Measurements from ENCODE around the gene RAB11FIP4.

The RAB11FIP4 gene

DNA sequence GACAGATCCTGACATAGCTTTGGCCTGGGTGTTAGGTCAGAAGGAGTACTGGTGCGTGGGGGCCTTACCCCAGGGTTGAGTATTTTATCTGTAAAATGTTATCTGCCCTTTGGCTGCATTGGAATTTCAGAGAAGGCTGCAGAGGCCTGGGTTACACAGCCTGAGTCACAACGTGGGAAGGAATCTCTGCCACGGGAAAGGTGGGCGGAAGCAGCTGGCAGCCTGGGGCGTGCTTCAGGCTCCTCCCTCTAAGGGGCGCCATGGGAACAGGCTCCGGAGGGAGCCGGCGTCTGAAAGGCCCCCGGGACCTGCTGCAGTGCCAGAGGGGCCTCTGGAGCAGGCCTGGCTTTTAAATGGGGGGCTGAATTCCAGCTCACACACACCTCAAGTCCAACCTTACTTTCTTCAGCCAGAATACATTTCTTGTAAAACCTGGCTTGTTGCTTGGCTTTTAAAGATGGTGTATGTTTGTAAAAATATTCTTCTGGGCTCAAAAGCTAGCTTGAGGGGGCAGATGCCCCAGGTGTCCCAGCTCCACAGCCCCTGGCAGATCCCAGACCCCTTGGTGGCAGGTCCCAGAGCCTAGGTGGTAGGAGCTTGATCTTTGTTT, 142.2 kb downstream of the RAB11FIP4 start:
- H3K9me3 ChIP-seq (ENCODE audit: low read length), result no peaks in the 10 kb centered on the region
- H3K36me3 ChIP-seq (ENCODE audit: insufficient read depth, low read length), result no peaks in the 10 kb centered on the region
- peaks cover 3% of the 10 kb centered on the region for H3K4me1 ChIP-seq (ENCODE audit: insufficient read depth, low read length)
- no peak overlapping the region for H3K4me3 ChIP-seq (ENCODE audit: low read length)
- H2AFZ ChIP-seq (ENCODE audit: low read depth, low read length), result no peak overlapping the region
- no peaks in the 10 kb centered on the region for H3K27me3 ChIP-seq (ENCODE audit: insufficient read depth, low read length)

GRCh38 chr17:31534223-31534888, 142.9 kb downstream of the RAB11FIP4 start:
- Histone ChIP-seq H3K27me3 (ENCODE audit: insufficient read depth, low read length) (no peaks in the 10 kb centered on the region), H3K36me3 (ENCODE audit: insufficient read depth, low read length) (no peaks in the 10 kb centered on the region), H2AFZ (ENCODE audit: low read depth, low read length) (no peak overlapping the region), H3K4me1 (ENCODE audit: insufficient read depth, low read length) (peaks cover 3% of the 10 kb centered on the region), H3K4me3 (ENCODE audit: low read length) (no peak overlapping the region), H3K9me3 (ENCODE audit: low read length) (no peaks in the 10 kb centered on the region)

GRCh38 chr17:31535581-31535981, 144.1 kb downstream of the RAB11FIP4 start:
- Histone ChIP-seq H3K4me3 (ENCODE audit: low read length) (no peak overlapping the region), H2AFZ (ENCODE audit: low read depth, low read length) (no peak overlapping the region), H3K27me3 (ENCODE audit: insufficient read depth, low read length) (no peaks in the 10 kb centered on the region), H3K36me3 (ENCODE audit: insufficient read depth, low read length) (no peaks in the 10 kb centered on the region), H3K9me3 (ENCODE audit: low read length) (no peaks in the 10 kb centered on the region), H3K4me1 (ENCODE audit: insufficient read depth, low read length) (peaks cover 3% of the 10 kb centered on the region)

DNA sequence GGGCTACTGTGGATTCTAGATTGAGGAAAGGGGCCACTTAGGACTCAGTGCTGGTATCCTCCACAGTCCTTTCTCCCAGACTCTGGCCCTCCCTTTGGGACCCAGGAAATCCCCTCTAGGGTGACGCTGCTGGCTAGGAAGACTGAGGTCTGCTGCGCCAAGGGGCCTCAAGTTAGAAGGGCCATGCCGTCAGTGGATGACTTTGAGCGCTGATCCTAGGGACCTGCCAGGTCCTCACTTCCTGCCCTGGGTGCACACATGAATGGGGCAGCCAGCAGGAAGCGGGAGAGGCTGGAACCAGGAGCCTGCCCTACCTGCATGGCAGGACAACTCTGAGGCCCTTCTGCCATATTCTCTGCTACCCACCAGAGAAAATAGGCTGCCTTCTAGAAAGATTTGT, 145.0 kb downstream of the RAB11FIP4 start:
- no peak overlapping the region for H2AFZ ChIP-seq (ENCODE audit: low read depth, low read length)
- H3K36me3 ChIP-seq (ENCODE audit: insufficient read depth, low read length), result no peaks in the 10 kb centered on the region
- no peak overlapping the region for H3K4me3 ChIP-seq (ENCODE audit: low read length)
- no peaks in the 10 kb centered on the region for H3K27me3 ChIP-seq (ENCODE audit: insufficient read depth, low read length)
- no peaks in the 10 kb centered on the region for H3K9me3 ChIP-seq (ENCODE audit: low read length)
- peaks cover 3% of the 10 kb centered on the region for H3K4me1 ChIP-seq (ENCODE audit: insufficient read depth, low read length)

DNA sequence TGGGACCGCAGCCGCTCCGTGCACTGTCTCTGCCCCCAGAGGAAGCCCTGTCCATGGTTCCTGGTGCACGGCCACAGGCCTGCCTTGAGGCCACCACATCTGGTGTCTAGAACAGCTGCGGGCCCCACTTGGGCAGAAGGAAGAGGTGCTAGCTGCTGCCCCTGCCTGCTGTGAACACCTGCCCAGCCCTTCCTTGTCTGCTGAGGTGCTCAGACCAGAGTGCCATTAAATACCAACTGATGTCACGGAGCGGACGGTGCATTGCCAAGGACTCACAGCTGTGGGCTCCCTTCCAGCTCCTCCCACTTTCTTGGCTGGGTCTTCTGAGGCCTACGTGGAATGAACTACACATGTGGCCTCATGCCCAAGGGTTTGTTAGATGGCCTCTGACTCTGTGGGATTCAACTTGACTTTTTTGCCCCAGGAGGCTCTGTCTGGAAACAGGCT, 146.1 kb downstream of the RAB11FIP4 start:
- H3K9me3 ChIP-seq (ENCODE audit: low read length), result no peaks in the 10 kb centered on the region
- no peaks in the 10 kb centered on the region for H3K36me3 ChIP-seq (ENCODE audit: insufficient read depth, low read length)
- H3K4me3 ChIP-seq (ENCODE audit: low read length), result no peak overlapping the region
- no peak overlapping the region for H2AFZ ChIP-seq (ENCODE audit: low read depth, low read length)
- no peaks in the 10 kb centered on the region for H3K27me3 ChIP-seq (ENCODE audit: insufficient read depth, low read length)
- H3K4me1 ChIP-seq (ENCODE audit: insufficient read depth, low read length), result peaks cover 3% of the 10 kb centered on the region

DNA sequence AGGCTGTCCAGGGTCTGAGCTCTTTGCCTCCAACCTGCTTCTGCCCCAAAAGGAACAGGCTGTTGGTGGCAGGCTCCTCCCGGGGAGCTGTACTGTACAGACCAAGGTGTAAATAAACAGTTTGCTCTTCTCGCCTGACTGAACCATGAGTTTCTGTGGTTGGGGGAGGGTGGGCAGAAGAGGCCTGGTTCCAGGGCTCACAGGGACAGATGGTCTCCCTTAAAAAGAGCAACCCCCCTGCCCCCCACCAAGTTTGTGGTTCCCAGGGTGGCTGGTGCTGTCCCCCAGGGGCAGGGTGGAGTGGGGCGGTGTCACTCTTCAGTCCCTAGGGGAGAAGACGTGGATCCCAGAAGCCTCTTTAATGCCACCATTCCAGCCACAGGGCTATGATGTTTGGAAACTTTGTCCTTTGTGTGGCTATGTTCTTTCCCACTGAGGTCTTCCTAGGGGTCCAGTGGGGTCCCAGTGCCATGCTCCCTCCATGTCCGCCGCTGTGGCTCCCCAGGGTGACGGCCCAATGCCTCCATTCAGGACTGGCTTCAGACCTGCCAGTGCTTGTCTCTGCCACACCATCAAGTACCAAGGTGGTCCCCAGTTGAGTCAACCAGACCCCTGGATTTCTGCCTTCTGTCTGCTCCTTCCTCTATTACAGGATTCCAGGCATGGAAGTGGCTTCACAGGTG, 146.7 kb downstream of the RAB11FIP4 start:
- Histone ChIP-seq H2AFZ (ENCODE audit: low read depth, low read length) (no peak overlapping the region), H3K4me3 (ENCODE audit: low read length) (no peak overlapping the region), H3K4me1 (ENCODE audit: insufficient read depth, low read length) (peaks cover 3% of the 10 kb centered on the region), H3K27me3 (ENCODE audit: insufficient read depth, low read length) (no peaks in the 10 kb centered on the region), H3K36me3 (ENCODE audit: insufficient read depth, low read length) (no peaks in the 10 kb centered on the region), H3K9me3 (ENCODE audit: low read length) (no peaks in the 10 kb centered on the region)

DNA sequence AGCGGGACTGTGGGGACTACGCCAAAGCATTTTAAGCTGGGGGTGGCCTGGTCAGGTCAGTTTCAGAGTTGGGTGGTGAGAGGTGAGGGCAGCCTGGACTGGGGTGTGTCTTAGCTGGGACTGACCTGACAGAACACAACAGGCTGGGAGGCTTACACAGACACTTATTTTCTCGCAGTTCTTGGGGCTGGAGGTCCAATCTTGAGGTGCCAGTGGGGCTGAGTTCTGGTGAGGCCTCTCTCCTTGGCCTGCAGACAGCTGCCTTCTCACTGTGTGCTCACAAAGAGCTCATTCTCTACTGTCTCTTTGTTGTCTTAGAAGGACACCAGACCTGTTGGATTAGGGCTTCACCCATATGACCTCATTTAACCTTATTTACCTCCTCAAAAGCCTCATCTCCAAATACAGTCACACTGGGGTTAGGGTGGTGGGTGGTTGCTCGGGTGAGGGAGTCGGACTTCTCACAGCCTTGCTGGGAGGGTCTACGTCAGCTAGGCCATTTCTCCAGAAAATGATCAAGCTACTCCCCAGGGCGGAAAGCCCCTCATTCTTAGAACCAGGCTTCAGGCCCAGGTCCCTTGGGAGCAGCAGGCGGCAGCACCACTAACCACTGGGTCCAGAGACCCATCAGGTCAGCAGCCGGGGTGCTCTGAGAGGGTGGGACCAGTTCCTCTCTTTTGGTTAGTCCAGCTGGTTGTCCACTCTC, 149.3 kb downstream of the RAB11FIP4 start:
- Histone ChIP-seq H3K4me3 (ENCODE audit: low read length) (no peak overlapping the region), H3K36me3 (ENCODE audit: insufficient read depth, low read length) (no peaks in the 10 kb centered on the region)

GRCh38 chr17:31541559-31541958, 150.1 kb downstream of the RAB11FIP4 start:
- Histone ChIP-seq H3K4me3 (ENCODE audit: low read length) (no peak overlapping the region), H2AFZ (ENCODE audit: low read depth, low read length) (no peak overlapping the region), H3K9me3 (ENCODE audit: low read length) (no peaks in the 10 kb centered on the region), H3K4me1 (ENCODE audit: insufficient read depth, low read length) (no peaks in the 10 kb centered on the region), H3K36me3 (ENCODE audit: insufficient read depth, low read length) (no peaks in the 10 kb centered on the region), H3K27me3 (ENCODE audit: insufficient read depth, low read length) (no peaks in the 10 kb centered on the region)

More for the DNA sequence above, 149.3 kb downstream of the RAB11FIP4 start:
- no peak overlapping the region for H2AFZ ChIP-seq (ENCODE audit: low read depth, low read length)
- H3K9me3 ChIP-seq (ENCODE audit: low read length), result no peaks in the 10 kb centered on the region
- H3K4me1 ChIP-seq (ENCODE audit: insufficient read depth, low read length), result no peaks in the 10 kb centered on the region
- H3K27me3 ChIP-seq (ENCODE audit: insufficient read depth, low read length), result no peaks in the 10 kb centered on the region

DNA sequence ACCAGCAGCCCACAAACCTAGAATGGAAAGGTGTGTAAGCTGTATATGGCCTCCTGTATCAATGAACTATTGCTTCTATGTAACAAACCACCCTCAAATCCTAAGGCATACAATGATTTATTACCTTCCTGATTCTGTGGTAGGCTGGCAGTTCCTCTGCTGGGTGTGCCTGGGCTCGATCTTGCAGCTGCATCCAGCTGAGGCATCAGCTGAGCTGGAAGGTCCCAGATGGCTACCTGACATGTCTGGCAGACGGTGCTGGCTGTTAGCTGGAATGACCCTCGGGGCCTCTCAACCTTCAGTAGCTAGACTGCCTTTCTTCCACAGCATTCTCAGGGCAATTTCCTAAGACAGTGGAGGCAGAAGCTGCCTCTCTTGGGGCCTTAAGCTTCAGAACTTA, 152.7 kb downstream of the RAB11FIP4 start:
- no peaks in the 10 kb centered on the region for H3K36me3 ChIP-seq (ENCODE audit: insufficient read depth, low read length)
- H2AFZ ChIP-seq (ENCODE audit: low read depth, low read length), result no peak overlapping the region
- no peak overlapping the region for H3K4me3 ChIP-seq (ENCODE audit: low read length)
- H3K4me1 ChIP-seq (ENCODE audit: insufficient read depth, low read length), result peaks cover 6% of the 10 kb centered on the region
- H3K9me3 ChIP-seq (ENCODE audit: low read length), result no peaks in the 10 kb centered on the region
- H3K27me3 ChIP-seq (ENCODE audit: insufficient read depth, low read length), result no peaks in the 10 kb centered on the region

DNA sequence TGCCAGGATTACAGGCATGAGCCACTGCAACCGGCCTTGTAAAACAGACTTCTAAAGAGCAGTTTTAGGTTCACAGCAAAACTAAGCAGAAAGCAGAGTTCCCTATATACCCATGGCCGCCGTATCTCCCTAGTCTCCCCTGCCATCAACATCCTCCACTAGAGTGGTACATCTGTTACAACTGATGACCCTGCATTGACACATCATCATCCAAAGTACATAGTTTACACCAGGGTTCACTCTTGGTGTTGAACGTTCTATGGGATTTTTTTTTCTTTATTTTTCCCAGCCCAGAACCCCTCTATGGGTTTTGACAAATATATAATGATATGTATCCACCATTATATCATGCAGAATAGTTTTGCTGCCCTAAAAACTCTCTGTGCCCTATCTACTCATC, 155.2 kb downstream of the RAB11FIP4 start:
- peaks cover 6% of the 10 kb centered on the region for H3K4me1 ChIP-seq (ENCODE audit: insufficient read depth, low read length)
- no peaks in the 10 kb centered on the region for H3K27me3 ChIP-seq (ENCODE audit: insufficient read depth, low read length)
- H3K36me3 ChIP-seq (ENCODE audit: insufficient read depth, low read length), result no peaks in the 10 kb centered on the region
- no peak overlapping the region for H3K4me3 ChIP-seq (ENCODE audit: low read length)
- H3K9me3 ChIP-seq (ENCODE audit: low read length), result no peaks in the 10 kb centered on the region
- H2AFZ ChIP-seq (ENCODE audit: low read depth, low read length), result no peak overlapping the region

GRCh38 chr17:31548709-31549108, 157.2 kb downstream of the RAB11FIP4 start:
- Histone ChIP-seq H3K36me3 (ENCODE audit: insufficient read depth, low read length) (no peaks in the 10 kb centered on the region), H3K9me3 (ENCODE audit: low read length) (no peaks in the 10 kb centered on the region), H3K4me1 (ENCODE audit: insufficient read depth, low read length) (peaks cover 6% of the 10 kb centered on the region), H3K27me3 (ENCODE audit: insufficient read depth, low read length) (no peaks in the 10 kb centered on the region), H2AFZ (ENCODE audit: low read depth, low read length) (peak overlapping the region; percentile 96), H3K4me3 (ENCODE audit: low read length) (peak overlapping the region; percentile 66)

- Histone ChIP-seq H3K9me3 (ENCODE audit: low read length) (no peaks in the 10 kb centered on the region), H3K4me3 (ENCODE audit: low read length) (peak overlapping the region; percentile 66), H2AFZ (ENCODE audit: low read depth, low read length) (peak overlapping the region; percentile 96), H3K36me3 (ENCODE audit: insufficient read depth, low read length) (no peaks in the 10 kb centered on the region), H3K4me1 (ENCODE audit: insufficient read depth, low read length) (peaks cover 6% of the 10 kb centered on the region), H3K27me3 (ENCODE audit: insufficient read depth, low read length) (no peaks in the 10 kb centered on the region)
Observed at GRCh38 chr17:31549121-31549524, 157.6 kb downstream of the RAB11FIP4 start.

All from neuron (in vitro differentiated cells).